ENCODE data around the gene HIVEP3.

GRCh38 chr1:41607808-41608207, 310.9 kb downstream of the HIVEP3 start:
- TF ChIP-seq CTCF (IDR thresholded peaks at IDR 0.05) (no peak), POLR2A (IDR thresholded peaks at IDR 0.05) (no peak)

Measured in lower leg skin (tissue), 3 donors.